Measurements from ENCODE around the gene TIGD4.

The TIGD4 gene

GRCh38 chr4:152806501-152807125, 27.1 kb upstream of the TIGD4 start:
- ChIA-PET CTCF (no interaction called here), POLR2A (no interaction called here)
- DNase-seq (ENCODE audit: extremely low spot score): no peak
- no peak for TF ChIP-seq CTCF (IDR thresholded peaks at IDR 0.05; ENCODE audit: control extremely low read depth, extremely low read depth, low read depth, missing control alignments)

GRCh38 chr4:152805818-152806217, 26.3 kb upstream of the TIGD4 start:
- no peak for TF ChIP-seq CTCF (IDR thresholded peaks at IDR 0.05; ENCODE audit: control extremely low read depth, extremely low read depth, low read depth, missing control alignments)
- ChIA-PET POLR2A (no interaction called here), CTCF (interaction anchor here (0.8 to 1.1 kb wide), 2 partner anchors 17 to 70 kb away, joined by 3 read pairs; no protein-coding TSS in a partner anchor)
- no peak for DNase-seq (ENCODE audit: extremely low spot score)

- ChIA-PET CTCF (interaction anchor here (0.8 to 1.1 kb wide), 2 partner anchors 17 to 69 kb away, joined by 3 read pairs; no protein-coding TSS in a partner anchor), POLR2A (no interaction called here)
- no peak for TF ChIP-seq CTCF (IDR thresholded peaks at IDR 0.05; ENCODE audit: control extremely low read depth, extremely low read depth, low read depth, missing control alignments)
- no peak for DNase-seq (ENCODE audit: extremely low spot score)
Measured at GRCh38 chr4:152805071-152805650, 25.6 kb upstream of the TIGD4 start.

GRCh38 chr4:152803541-152803940, 24.0 kb upstream of the TIGD4 start:
- DNase-seq (ENCODE audit: extremely low spot score): no peak
- ChIA-PET CTCF (interaction anchor here (1.0 to 1.6 kb wide), 2 partner anchors 15 to 324 kb away, joined by 3 read pairs; no protein-coding TSS in a partner anchor), POLR2A (no interaction called here)
- no peak for TF ChIP-seq CTCF (IDR thresholded peaks at IDR 0.05; ENCODE audit: control extremely low read depth, extremely low read depth, low read depth, missing control alignments)

- no peak for DNase-seq (ENCODE audit: extremely low spot score)
- ChIA-PET POLR2A (no interaction called here), CTCF (no interaction called here)
- no peak for TF ChIP-seq CTCF (IDR thresholded peaks at IDR 0.05; ENCODE audit: control extremely low read depth, extremely low read depth, low read depth, missing control alignments)
Measured at GRCh38 chr4:152795891-152796290, 16.4 kb upstream of the TIGD4 start.

GRCh38 chr4:152786627-152787026, 7.1 kb upstream of the TIGD4 start:
- TF ChIP-seq CTCF (IDR thresholded peaks at IDR 0.05; ENCODE audit: control extremely low read depth, extremely low read depth, low read depth, missing control alignments): no peak
- CTCF ChIA-PET: no interaction called here
- POLR2A ChIA-PET: no interaction called here
- no peak for DNase-seq (ENCODE audit: extremely low spot score)
